GM19193 (cell line): ENCODE results near the gene KLLN.

Source experiments
- POLR2A ChIP-seq: IDR thresholded peaks from 4 replicates; pipeline ENCODE4 v1.6.1; 2011; ENCODE audit not compliant: insufficient read depth, insufficient read length; ENCODE audit errors: extremely low read depth

KLLN gene

GRCh38 chr10:87844837-87845623 lies 18.3 kb downstream of the KLLN start:
- no peak for TF ChIP-seq POLR2A

DNA sequence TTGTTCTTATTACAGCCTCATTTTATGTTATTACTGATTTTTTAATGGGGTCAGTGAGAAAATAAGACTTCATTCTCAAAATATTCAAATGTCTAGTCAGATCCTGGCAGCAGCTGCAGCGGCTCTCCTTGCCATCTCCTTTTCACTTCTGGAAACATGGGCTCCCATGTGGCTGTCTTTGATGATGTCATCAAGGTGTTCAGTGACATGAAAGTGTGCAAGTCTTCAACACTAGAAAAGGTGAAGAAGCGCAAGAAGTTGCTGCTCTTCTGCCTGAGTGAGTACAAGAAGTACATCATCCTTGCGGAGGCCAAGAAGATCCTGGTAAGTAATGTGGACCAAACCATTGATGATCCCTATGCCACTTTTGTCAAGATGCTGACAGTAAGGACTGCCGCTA lies 19.6 kb downstream of the KLLN start:
- no peak for TF ChIP-seq POLR2A

DNA sequence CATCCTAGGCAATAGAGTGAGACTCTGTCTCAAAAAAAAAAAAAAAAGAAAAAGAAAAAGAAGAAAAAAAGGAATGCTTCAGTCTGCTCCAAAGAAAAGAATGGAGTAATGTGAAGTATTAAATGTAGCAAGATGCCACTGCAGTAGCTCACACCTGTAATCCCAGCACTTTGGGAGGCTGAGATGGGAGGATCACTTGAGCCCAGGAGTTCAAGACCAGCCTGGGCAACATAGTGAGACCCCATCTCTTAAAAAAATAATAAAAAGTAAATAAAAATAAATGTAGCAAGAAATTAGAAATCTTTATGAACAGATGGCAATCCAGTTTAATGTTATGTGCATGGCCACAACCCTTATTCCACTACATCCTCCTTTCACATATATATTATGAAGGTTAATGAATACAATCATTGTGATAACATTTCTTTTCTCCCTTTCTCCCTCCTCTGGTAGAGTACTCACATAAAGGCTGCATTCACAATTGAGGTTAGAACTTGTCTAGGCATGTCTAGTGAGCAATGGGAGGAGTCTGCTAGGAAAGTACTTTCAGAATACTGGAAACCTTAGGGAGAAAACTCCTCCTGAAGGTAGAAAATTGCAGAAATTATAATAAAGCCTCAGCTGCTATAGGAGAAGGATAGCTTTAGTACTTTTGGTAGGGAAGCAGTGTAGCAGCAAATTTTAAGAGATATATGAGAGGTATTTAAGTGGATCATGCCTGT lies 20.4 kb downstream of the KLLN start:
- no peak for TF ChIP-seq POLR2A

DNA sequence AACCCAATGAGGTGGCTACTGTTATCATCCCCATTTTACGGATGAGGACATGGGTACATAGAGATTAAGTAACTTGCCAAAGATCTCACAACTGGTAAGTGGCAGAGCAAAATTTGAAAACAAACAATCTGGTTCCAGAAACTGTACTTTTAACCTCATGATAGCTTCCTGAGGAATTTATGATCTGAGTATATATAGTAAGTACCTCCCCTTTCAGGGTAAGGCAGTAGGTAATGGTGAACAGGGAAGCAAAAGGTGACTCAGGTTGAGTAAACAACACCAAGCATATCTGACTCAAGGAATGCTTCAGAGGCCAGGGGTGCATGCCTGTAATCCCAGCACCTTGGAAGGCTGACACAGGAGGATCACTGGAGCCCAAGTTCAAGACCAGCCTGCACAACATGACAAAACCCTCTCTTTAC lies 21.1 kb downstream of the KLLN start:
- TF ChIP-seq POLR2A: no peak

- TF ChIP-seq POLR2A: no peak
Observed at GRCh38 chr10:87841186-87841585, 22.1 kb downstream of the KLLN start.

DNA sequence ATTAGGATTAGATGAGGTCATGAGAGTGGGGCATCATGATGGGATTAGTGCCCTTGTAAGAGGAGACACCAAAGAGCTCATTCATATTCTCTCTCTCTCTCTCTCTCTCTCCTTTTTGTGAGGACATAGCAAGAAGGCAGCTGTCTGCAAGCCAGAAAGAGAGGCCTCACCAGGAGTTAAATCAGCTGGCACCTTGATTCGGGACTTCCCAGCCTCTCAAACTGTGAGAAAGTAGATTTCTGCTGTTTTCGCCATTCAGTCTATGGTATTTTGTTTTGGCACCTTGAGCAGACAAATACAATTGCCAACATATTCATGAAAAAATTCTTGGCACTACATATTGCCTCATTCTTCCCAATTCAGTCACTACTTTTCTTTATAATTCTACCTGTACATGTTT lies 24.7 kb downstream of the KLLN start:
- no peak for TF ChIP-seq POLR2A

GRCh38 chr10:87837445-87837844 lies 25.9 kb downstream of the KLLN start:
- no peak for TF ChIP-seq POLR2A

DNA sequence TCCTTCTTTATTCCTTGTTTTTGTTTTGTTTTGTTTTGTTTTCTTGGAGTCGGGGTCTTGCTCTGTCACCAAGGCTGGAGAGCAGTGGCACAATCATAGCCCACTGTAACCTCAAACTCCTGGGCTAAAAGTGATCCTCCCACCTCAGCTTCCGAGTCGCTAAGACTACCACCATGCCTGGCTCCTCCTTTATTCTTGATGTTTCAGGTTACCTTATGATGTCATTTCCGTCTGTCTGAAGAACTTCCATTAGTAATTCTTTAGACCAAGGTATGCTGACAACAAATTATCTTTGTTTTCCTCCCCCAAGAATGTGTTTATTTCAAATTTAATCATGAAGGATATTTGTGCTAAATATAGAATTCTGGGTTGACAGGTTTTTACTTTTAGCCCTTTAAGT lies 27.2 kb downstream of the KLLN start:
- no peak for TF ChIP-seq POLR2A

DNA sequence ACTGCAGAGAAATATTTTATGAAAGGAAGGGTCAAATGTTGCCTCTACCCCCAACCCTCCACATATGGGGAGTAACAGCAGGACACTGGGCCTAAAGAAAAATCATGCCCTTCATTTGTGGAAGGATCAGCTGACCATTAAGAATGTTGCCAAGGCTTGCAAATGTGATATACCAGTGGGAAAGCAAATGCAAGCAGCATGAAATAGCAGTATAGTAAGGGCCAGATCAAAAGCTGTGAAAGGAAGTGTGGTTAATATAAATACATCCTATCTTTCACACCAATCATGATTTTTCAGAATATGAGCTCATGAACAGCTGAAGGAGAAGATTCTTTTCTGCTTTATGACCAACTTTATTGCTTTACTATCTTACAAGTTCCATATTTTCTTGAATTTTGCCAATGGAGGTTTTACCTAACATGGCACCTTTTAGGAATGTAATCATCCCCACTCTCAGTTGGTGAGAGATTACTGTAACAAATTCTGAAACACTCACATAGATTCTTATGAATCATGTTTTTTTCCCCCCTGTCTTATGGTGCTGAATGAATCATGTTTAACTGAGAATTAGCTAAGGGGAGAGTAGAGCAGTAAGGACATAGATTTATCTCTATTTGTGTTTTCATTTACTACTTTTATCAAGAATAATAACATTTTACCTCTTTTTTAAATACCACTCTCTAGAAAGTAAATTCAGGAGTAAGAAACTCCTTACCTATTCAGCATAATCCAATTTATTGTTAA lies 33.2 kb downstream of the KLLN start:
- no peak for TF ChIP-seq POLR2A

GRCh38 chr10:87827681-87828080 lies 35.7 kb downstream of the KLLN start:
- no peak for TF ChIP-seq POLR2A

DNA sequence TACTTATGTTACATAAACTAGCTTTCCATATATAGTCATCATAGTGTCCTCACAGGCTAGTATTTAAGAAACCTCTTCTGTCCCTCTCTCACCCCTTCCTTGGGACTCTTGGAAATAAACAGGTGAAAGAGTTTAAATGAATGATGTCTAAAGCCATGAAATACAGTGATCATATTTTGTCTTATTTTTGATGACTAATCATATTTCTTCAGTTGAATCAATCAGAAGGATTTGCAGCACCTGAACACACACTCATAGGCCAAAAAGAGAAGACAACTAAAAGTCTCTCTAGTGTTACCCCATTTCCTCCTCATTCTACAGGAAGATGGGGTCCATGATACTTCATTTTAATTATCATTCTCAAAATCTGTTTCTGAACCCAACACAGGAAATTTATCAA lies 36.7 kb downstream of the KLLN start:
- no peak for TF ChIP-seq POLR2A

- no peak for TF ChIP-seq POLR2A
Observed at GRCh38 chr10:87819289-87819585, 44.1 kb downstream of the KLLN start.

DNA sequence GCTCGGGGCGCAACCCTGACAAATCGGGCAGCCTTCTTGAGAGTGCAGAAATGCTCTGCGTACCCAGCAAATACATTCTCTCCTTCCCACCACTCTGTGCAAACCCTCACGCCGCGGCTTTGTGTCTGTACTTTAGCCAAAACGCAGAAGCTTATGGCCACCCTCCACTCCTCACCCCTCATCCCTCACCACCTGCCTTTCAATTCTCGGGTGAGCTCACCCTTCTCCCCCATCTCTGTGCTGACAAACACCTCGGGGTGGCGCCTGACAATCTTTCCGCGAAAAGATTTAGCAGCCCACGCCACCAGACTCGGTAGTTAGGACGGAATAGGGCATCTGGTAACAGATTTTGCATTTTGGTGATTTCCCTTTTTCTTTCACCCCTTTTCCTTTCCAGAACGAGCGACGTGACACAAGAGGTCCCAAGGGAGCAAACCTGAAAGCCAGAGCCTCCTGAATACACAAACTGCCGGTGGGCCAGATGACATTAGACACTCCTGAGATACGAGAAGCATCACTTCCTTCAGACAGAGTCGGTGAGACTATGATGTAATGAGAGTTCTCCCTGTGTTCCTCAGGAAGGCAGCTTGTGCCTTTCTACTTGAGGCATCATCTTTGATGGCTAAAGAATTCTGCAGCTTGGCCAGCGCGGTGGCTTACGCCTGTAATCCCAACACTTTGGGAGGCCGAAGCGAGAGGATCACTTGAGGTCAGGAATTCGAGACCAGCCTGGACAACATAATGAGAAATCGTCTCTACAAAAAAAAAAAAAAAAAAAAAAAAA lies 44.6 kb downstream of the KLLN start:
- no peak for TF ChIP-seq POLR2A

DNA sequence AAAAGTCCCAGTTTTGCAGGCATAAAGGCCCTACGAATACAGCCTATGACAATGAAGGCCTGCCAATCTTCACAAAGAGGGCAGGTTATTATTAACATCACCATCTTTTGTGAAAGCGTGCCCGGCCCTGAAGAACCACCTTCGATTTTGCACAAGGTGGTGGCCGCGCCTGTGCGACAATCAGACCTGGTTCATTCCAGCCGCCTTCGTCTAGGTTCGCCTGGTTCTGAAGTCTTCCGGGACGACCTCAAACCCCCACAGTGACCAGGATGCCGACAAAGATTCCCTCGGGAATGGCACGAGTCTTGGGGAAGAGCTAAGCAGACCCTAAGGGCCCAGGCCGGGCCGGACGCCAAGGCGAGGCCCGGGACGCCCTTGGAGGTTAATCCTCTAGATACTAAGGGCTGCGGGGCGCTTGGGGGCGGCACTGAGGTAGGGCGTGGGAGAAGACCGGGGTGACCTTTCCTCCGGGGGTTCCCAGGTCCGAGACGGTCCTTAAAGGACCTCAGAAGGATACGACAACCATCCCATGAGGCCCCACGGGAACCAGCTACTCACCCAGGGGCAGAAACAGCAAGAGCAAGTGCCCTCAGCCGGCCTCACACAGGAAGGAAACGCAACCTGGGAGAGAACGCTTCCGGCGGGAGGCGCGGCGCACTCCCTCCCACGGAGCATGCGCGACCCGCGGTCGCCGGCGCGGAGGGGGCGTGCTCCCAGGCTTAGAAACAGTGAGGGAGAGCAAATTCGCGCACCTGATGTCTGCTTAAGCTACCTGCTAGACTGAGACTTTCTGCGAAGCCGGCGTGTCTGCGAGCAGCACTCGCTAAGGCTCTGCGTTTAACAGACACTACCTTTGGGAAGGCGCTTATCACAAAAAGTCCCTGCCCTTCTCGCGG lies 45.5 kb downstream of the KLLN start, which contains the start of gene ATAD1:
Gene ATAD1 (minus strand): TSS at position 618 of the 896 bp plus-strand sequence. CDS start 3,627 bp downstream, outside the sequence.
- TF ChIP-seq POLR2A: peak; percentile 85
